ENCODE results near the gene CCDC85C. TPM values are rescaled to one million over a fixed set of nuclear protein-coding genes. Genes with fewer than 3 reads are reported as not detected.

CCDC85C gene
- total RNA-seq, 2 experiments from 2014 or later, result 11.8 to 13.3 TPM

DNA sequence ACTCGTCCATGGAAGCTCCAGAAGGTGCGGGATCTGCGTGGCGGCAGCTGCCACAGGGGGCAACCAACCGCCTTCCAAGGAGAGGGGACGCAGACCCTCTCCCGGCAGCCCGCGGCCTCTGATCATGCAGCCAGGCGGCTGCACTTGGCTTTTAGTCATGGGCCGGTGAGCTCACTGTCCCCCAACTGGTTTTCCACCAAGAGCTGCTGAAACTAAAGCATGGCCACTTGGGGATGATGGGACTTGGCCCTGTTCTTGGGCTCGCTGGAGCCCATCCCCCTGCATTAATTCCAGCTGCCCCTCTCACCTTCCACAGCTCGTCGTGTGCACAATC, 39.1 kb downstream of the CCDC85C start:
- no peak overlapping the region for H3K4me3 Mint-ChIP-seq
- H3K4me1 Mint-ChIP-seq, result peaks cover 6% of the 10 kb centered on the region
- no peak overlapping the region for H3K27ac Mint-ChIP-seq
- POLR2A ChIA-PET, result no interaction called here
- H3K27me3 Mint-ChIP-seq, result no peaks in the 10 kb centered on the region
- H3K9me3 Mint-ChIP-seq, result no peaks in the 10 kb centered on the region
- DNase-seq (no peak), ATAC-seq (ENCODE audit: low read depth) (no peak)
- no peaks in the 10 kb centered on the region for H3K36me3 Mint-ChIP-seq

DNA sequence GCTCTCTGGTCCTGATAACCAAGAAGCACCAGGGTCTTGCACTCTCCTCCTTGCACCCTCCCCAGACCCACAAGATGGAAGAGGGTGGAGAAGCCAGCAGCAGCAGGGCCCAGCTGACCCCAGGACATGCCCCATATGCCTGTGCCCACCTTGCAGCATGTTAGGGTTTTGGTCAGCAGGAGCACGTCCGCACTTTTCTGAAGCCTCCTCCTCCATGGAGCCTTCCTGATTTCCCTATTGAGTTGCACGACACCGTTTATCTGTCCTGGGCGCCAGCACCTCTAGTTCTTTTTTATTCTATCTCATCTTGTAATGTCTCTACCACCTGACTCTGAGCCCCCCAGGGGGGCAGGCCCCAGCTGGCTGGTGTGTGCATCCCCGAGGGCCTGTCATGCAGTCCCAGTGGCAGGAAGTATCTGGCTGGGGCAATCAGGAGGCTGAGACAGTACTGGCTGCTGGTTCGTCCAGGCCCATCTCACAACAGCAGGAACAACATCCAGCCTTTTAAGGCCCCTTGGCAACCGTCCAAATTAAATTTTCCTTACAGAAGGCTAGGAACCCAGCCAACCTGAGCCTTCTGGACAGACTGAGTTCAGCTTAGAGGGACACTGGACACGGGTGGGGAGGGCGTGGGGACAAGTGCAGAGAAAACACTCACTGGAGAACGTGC, 39.6 kb downstream of the CCDC85C start:
- ATAC-seq (ENCODE audit: low read depth), result no peak
- H3K27me3 Mint-ChIP-seq, result no peaks in the 10 kb centered on the region
- H3K4me1 Mint-ChIP-seq, result peaks cover 2% of the 10 kb centered on the region
- no peak overlapping the region for H3K27ac Mint-ChIP-seq
- DNase-seq, result no peak
- H3K9me3 Mint-ChIP-seq, result no peaks in the 10 kb centered on the region
- H3K36me3 Mint-ChIP-seq, result no peaks in the 10 kb centered on the region
- no peak overlapping the region for H3K4me3 Mint-ChIP-seq
- POLR2A ChIA-PET, result no interaction called here

GRCh38 chr14:99563749-99564129, 40.3 kb downstream of the CCDC85C start:
- H3K9me3 Mint-ChIP-seq, result no peaks in the 10 kb centered on the region
- POLR2A ChIA-PET, result no interaction called here
- no peak for DNase-seq
- H3K4me3 Mint-ChIP-seq, result no peak overlapping the region
- H3K4me1 Mint-ChIP-seq, result peaks cover 2% of the 10 kb centered on the region
- no peak for ATAC-seq (ENCODE audit: low read depth)
- no peak overlapping the region for H3K27ac Mint-ChIP-seq
- H3K27me3 Mint-ChIP-seq, result no peaks in the 10 kb centered on the region
- H3K36me3 Mint-ChIP-seq, result no peaks in the 10 kb centered on the region

- DNase-seq, result no peak
- no peak for ATAC-seq (ENCODE audit: low read depth)
- no peak overlapping the region for H3K4me3 Mint-ChIP-seq
- H3K27ac Mint-ChIP-seq, result no peak overlapping the region
- H3K36me3 Mint-ChIP-seq, result no peaks in the 10 kb centered on the region
- peaks cover 2% of the 10 kb centered on the region for H3K4me1 Mint-ChIP-seq
- POLR2A ChIA-PET, result interaction anchor here (1.1 kb wide), 1 partner anchor 41 kb away, joined by 3 read pairs; the partner anchor contains the start of gene CCDC85C
- H3K9me3 Mint-ChIP-seq, result no peaks in the 10 kb centered on the region
- no peaks in the 10 kb centered on the region for H3K27me3 Mint-ChIP-seq
Measured at GRCh38 chr14:99562856-99563748, 40.9 kb downstream of the CCDC85C start.

GRCh38 chr14:99561864-99562263, 42.1 kb downstream of the CCDC85C start:
- Mint-ChIP-seq H3K4me1 (peaks cover 2% of the 10 kb centered on the region), H3K4me3 (no peak overlapping the region), H3K27me3 (no peaks in the 10 kb centered on the region), H3K27ac (no peak overlapping the region), H3K9me3 (no peaks in the 10 kb centered on the region), H3K36me3 (no peaks in the 10 kb centered on the region)
- DNase-seq (no peak), ATAC-seq (ENCODE audit: low read depth) (no peak)
- POLR2A ChIA-PET, result interaction anchor here (1.1 kb wide), 1 partner anchor 42 kb away, joined by 3 read pairs; the partner anchor contains the start of gene CCDC85C

GRCh38 chr14:99560922-99561683, 42.9 kb downstream of the CCDC85C start:
- peaks cover 2% of the 10 kb centered on the region for H3K4me1 Mint-ChIP-seq
- H3K9me3 Mint-ChIP-seq, result no peaks in the 10 kb centered on the region
- POLR2A ChIA-PET, result no interaction called here
- H3K27me3 Mint-ChIP-seq, result no peaks in the 10 kb centered on the region
- no peak for ATAC-seq (ENCODE audit: low read depth)
- H3K36me3 Mint-ChIP-seq, result no peaks in the 10 kb centered on the region
- no peak for DNase-seq
- H3K4me3 Mint-ChIP-seq, result no peak overlapping the region
- no peak overlapping the region for H3K27ac Mint-ChIP-seq

DNA sequence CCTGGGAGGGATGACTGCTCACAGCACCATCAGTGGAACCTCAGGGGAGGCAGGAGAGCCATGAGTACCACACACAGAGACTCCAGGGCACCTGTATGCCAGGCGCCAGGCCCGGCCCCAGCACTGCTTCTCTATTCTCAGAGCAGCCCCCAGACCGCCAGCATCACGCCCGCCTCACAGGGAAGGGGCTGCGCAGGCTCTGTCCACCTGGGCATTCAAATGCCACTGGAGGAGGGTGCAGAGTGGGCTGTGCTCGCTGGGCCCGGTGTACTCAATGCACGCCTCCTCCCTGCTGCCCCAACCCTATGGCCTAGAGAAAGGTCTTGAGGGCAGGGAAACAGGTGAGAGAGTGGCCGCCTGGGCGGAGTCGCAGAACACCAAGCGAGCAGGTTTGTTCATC, 43.6 kb downstream of the CCDC85C start:
- no peaks in the 10 kb centered on the region for H3K9me3 Mint-ChIP-seq
- POLR2A ChIA-PET, result no interaction called here
- H3K4me3 Mint-ChIP-seq, result no peak overlapping the region

DNA sequence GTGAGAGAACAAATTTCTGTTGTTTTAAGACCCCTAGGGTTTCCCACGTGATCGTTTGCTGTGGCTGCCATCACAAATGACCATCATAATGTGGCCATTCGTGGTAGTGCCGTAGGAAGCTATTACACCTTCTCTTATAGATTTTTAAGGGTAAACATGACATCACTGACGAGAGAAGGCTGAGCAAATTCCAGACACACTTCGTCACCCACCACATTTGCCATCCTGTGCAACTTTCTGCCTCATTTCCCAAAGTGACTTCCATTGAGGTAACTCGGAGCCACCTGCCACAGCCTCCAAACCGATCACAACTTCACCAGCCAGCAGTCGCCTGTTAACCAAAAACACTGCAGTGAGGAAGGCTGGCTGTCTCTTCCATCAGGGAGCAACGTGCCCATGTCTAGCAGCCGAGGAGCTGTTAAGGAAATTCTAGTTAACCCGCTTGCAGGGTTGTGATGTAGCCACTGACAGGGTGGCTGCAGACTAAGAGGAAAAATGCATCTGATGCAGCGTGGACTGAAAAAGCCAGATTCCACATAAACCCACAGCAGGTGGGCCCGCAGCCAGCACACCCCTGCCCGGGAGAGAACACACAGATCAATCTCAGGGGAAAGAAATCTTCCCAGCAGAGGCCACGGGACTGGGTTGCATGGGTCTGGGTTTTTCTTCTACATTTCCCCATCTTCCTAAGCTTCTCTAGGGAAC, 44.6 kb downstream of the CCDC85C start:
- Mint-ChIP-seq H3K4me1 (peaks cover 2% of the 10 kb centered on the region), H3K36me3 (no peaks in the 10 kb centered on the region), H3K27ac (no peak overlapping the region), H3K27me3 (no peaks in the 10 kb centered on the region), H3K4me3 (no peak overlapping the region), H3K9me3 (no peaks in the 10 kb centered on the region)
- POLR2A ChIA-PET, result no interaction called here
- no peak for ATAC-seq (ENCODE audit: low read depth)
- no peak for DNase-seq

More for the DNA sequence above, 43.6 kb downstream of the CCDC85C start:
- H3K36me3 Mint-ChIP-seq, result no peaks in the 10 kb centered on the region
- no peak for ATAC-seq (ENCODE audit: low read depth)
- no peak for DNase-seq
- peaks cover 2% of the 10 kb centered on the region for H3K4me1 Mint-ChIP-seq
- H3K27me3 Mint-ChIP-seq, result no peaks in the 10 kb centered on the region
- H3K27ac Mint-ChIP-seq, result no peak overlapping the region

- DNase-seq (no peak), ATAC-seq (ENCODE audit: low read depth) (no peak)
- no peak overlapping the region for H3K4me3 Mint-ChIP-seq
- no peaks in the 10 kb centered on the region for H3K9me3 Mint-ChIP-seq
- no peaks in the 10 kb centered on the region for H3K4me1 Mint-ChIP-seq
- H3K36me3 Mint-ChIP-seq, result no peaks in the 10 kb centered on the region
- H3K27ac Mint-ChIP-seq, result no peak overlapping the region
- POLR2A ChIA-PET, result no interaction called here
- no peaks in the 10 kb centered on the region for H3K27me3 Mint-ChIP-seq
Measured at GRCh38 chr14:99556134-99556791, 47.7 kb downstream of the CCDC85C start.

DNA sequence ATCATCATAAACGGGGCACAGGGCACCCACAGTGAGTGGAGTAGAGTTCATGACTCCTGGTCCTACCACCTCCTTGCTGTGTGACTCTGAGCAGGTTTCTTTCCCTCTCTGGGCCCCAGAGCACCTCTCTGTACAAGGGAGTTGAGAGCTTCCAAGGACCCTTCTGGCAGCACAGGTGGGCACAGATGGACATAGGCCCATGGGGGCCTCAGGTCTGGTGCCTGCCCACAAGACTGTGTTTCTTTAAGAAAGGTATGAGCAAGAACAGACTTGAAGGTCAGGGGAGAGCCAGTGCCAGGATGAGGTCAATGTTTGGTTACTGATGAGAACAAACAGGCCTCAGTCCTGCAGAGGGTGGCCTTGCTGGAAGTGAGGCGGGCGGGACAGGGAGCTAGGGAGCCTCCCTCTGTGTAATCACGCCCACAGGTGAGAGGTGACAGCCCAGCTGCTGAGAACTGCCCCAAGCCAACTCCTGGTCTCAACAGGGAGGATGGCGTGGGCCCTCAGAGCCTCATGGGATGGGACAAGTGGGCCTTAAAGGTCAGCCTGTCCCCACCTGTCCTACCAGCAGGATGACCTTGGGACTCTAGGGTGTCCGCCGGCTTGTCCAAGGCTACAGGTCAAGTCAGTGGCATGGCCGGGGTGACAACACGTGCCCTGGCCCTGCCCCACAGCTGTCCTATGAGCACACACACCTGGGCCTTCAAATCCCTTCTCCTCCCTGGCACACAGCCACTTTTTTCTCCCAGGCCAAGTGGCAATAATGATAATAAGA, 49.1 kb downstream of the CCDC85C start:
- no peaks in the 10 kb centered on the region for H3K9me3 Mint-ChIP-seq
- DNase-seq (no peak), ATAC-seq (ENCODE audit: low read depth) (no peak)
- H3K4me3 Mint-ChIP-seq, result no peak overlapping the region
- POLR2A ChIA-PET, result no interaction called here
- H3K27me3 Mint-ChIP-seq, result no peaks in the 10 kb centered on the region
- H3K4me1 Mint-ChIP-seq, result no peaks in the 10 kb centered on the region
- no peaks in the 10 kb centered on the region for H3K36me3 Mint-ChIP-seq
- no peak overlapping the region for H3K27ac Mint-ChIP-seq

GRCh38 chr14:99554184-99554583, 49.8 kb downstream of the CCDC85C start:
- no peaks in the 10 kb centered on the region for H3K9me3 Mint-ChIP-seq
- no peak overlapping the region for H3K27ac Mint-ChIP-seq
- H3K36me3 Mint-ChIP-seq, result no peaks in the 10 kb centered on the region
- H3K4me3 Mint-ChIP-seq, result no peak overlapping the region
- no peaks in the 10 kb centered on the region for H3K27me3 Mint-ChIP-seq
- no peak for ATAC-seq (ENCODE audit: low read depth)
- POLR2A ChIA-PET, result no interaction called here
- DNase-seq, result no peak
- H3K4me1 Mint-ChIP-seq, result no peaks in the 10 kb centered on the region

DNA sequence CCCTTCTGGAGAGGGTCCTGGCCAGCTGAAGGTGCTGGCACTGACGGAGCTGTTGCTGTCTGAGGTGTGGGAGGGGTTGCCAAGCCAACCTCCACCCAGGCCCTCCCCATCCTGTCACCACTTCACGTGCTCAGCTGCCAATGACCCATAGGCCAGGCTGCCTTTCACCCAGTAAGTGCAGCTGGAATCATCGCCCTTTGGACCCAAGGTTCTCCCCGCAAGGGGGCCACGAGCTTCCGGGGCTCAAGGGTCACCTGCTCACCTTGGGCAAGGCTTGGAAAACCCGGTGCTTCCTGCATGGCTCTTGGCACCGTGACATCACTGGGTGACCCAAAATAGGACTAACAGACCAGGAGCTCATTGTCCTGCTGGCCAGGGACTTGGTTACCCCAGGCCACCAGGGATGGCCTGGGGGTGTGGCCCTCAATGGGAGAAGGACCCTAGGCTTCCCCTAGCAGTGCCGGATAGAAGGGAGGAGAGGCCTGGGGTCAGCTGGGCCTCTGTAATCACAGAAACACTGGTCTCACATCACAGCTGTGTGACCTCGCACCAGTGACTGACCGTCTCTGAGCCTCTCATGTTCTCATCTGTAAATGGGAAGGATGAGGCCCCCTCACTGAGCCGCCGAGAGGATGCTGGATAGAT, 51.3 kb downstream of the CCDC85C start:
- Mint-ChIP-seq H3K4me1 (no peaks in the 10 kb centered on the region), H3K27ac (no peak overlapping the region), H3K9me3 (no peaks in the 10 kb centered on the region), H3K27me3 (no peaks in the 10 kb centered on the region), H3K4me3 (no peak overlapping the region), H3K36me3 (no peaks in the 10 kb centered on the region)
- ATAC-seq (ENCODE audit: low read depth), result no peak
- no peak for DNase-seq
- POLR2A ChIA-PET, result no interaction called here

Data from activated naive CD8-positive, alpha-beta T cell treated with anti-CD3 and anti-CD28 coated beads, Interleukin-2, amount 10 ng/mL, durations not matched to agents 7 days and 5 days (primary cell).